Uterus (tissue), 4 donors: Measurements from ENCODE around the gene NEURL1B. TPM values are rescaled to one million over a fixed set of nuclear protein-coding genes. Genes with fewer than 3 reads are reported as not detected.

Experiments
- DNase-seq, 2 donors: peaks; one replicate each; pipeline ENCODE4 v3.0.0-alpha.2; 2019 to 2020
- H3K27ac ChIP-seq, 2 donors: fragments of 200-600 bp; sonication (generic); 1 replicate in 1 of 2; 2 replicates in 1 of 2; pipeline ENCODE4 v1.5.1; 2016 to 2018
- H3K27me3 ChIP-seq, 2 donors: fragments of 200-600 bp; sonication (generic); one replicate each; pipeline ENCODE4 v1.5.1; 2018 to 2019; ENCODE audit warnings: control low read depth in 1 of 2
- H3K36me3 ChIP-seq, 2 donors: fragments of 200-600 bp; sonication (generic); one replicate each; pipeline ENCODE4 v1.5.1; 2019; ENCODE audit warnings: control low read depth in 1 of 2
- H3K4me1 ChIP-seq, 2 donors: fragments of 200-600 bp; sonication (generic); one replicate each; pipeline ENCODE4 v1.5.1; 2018 to 2019; ENCODE audit warnings: control low read depth in 1 of 2
- H3K4me3 ChIP-seq, 2 donors: fragments of 200-600 bp; sonication (generic); 1 replicate in 1 of 2; 2 replicates in 1 of 2; pipeline ENCODE4 v1.5.1; 2018 to 2019; ENCODE audit warnings: mild to moderate bottlenecking in 1 of 2
- H3K9me3 ChIP-seq, 2 donors: fragments of 200-600 bp; sonication (generic); one replicate each; pipeline ENCODE4 v1.5.1; 2019; ENCODE audit warnings: control low read depth in 1 of 2
- POLR2A ChIP-seq, 2 donors: fragments of 450-650 bp; IDR thresholded peaks; one replicate each; pipeline ENCODE4 v1.6.1; 2016; ENCODE audit warnings: antibody characterized with exemption in 2 of 2, mild to moderate bottlenecking in 1 of 2, moderate library complexity in 1 of 2
- intact Hi-C: fragments of 100-400 bp; cut with DNase I; formaldehyde crosslinking; loops from one replicate; pipeline ENCODE4 v1.15.1; 2023; ENCODE audit warnings: low total_unique reads
- total RNA-seq, 4 donors: library from RNA; depleted of rRNA in 3 of 4; stranded (reverse); fragments of >200 nt in 3 of 4; gene quantifications; one replicate each; pipeline versions ENCODE4 v1.1.0 to v1.2.4, GENCODE V29; 2014 to 2023
- TF ChIP-seq, protein P1 (sequence below), 4 experiments: fragments of 200-600 bp in 2 of 4; fragments of 450-650 bp in 2 of 4; sonication (generic) in 2 of 4; IDR thresholded peaks; one replicate each; pipeline ENCODE4 v1.5.1; 2016 to 2019; ENCODE audit warnings: antibody characterized with exemption in 4 of 4, mild to moderate bottlenecking in 2 of 4, moderate library complexity in 1 of 4
- donor health status: DM: yes; HTN: yes; CAD: no.

NEURL1B gene
- total RNA-seq, 4 donors from 2014 or later: 51.1 to 136 (median 74.1) TPM

DNA sequence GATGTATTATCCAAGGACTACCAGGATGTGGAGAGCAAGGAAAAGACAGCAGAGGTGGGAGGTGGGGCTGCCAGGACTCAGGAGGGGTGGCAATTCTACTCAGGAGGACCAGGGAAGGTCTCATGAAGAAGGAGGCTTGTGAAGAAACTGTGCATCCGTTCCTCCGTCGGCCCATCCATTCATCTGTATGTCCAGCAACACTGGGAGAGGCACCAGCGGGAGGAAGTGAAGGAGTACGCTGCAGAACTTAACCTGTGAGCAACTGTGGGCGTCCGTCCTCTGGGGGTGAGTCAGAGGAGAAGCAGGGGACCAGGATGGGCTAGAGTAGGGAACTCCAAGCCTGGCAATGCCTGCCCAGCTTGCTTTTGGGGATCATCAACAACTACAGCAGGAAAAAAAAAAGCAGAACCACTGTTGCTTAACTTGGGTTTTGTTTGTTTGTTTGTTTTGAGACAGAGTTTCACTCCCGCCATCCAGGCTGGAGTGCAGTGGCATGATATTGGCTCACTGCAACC, 47.3 kb upstream of the NEURL1B start:
- Histone ChIP-seq H3K36me3 (no peaks in the 10 kb centered on the region), H3K4me1 (no peaks in the 10 kb centered on the region), H3K4me3 (no peak overlapping the region), H3K27ac (no peak overlapping the region), H3K27me3 (no peaks in the 10 kb centered on the region), H3K9me3 (no peaks in the 10 kb centered on the region)
- TF ChIP-seq, protein P1, sequence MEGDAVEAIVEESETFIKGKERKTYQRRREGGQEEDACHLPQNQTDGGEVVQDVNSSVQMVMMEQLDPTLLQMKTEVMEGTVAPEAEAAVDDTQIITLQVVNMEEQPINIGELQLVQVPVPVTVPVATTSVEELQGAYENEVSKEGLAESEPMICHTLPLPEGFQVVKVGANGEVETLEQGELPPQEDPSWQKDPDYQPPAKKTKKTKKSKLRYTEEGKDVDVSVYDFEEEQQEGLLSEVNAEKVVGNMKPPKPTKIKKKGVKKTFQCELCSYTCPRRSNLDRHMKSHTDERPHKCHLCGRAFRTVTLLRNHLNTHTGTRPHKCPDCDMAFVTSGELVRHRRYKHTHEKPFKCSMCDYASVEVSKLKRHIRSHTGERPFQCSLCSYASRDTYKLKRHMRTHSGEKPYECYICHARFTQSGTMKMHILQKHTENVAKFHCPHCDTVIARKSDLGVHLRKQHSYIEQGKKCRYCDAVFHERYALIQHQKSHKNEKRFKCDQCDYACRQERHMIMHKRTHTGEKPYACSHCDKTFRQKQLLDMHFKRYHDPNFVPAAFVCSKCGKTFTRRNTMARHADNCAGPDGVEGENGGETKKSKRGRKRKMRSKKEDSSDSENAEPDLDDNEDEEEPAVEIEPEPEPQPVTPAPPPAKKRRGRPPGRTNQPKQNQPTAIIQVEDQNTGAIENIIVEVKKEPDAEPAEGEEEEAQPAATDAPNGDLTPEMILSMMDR (IDR thresholded peaks at IDR 0.05): no peak
- no peak for TF ChIP-seq POLR2A (IDR thresholded peaks at IDR 0.05)
- intact Hi-C loops: no loop called here
- DNase-seq: no peak

GRCh38 chr5:172594431-172594830, 46.6 kb upstream of the NEURL1B start:
- no peak for DNase-seq
- Histone ChIP-seq H3K9me3 (no peaks in the 10 kb centered on the region), H3K27ac (no peak overlapping the region), H3K4me3 (no peak overlapping the region), H3K4me1 (no peaks in the 10 kb centered on the region), H3K36me3 (no peaks in the 10 kb centered on the region), H3K27me3 (no peaks in the 10 kb centered on the region)
- intact Hi-C loops: no loop called here
- TF ChIP-seq, protein P1 (IDR thresholded peaks at IDR 0.05): no peak
- no peak for TF ChIP-seq POLR2A (IDR thresholded peaks at IDR 0.05)

DNA sequence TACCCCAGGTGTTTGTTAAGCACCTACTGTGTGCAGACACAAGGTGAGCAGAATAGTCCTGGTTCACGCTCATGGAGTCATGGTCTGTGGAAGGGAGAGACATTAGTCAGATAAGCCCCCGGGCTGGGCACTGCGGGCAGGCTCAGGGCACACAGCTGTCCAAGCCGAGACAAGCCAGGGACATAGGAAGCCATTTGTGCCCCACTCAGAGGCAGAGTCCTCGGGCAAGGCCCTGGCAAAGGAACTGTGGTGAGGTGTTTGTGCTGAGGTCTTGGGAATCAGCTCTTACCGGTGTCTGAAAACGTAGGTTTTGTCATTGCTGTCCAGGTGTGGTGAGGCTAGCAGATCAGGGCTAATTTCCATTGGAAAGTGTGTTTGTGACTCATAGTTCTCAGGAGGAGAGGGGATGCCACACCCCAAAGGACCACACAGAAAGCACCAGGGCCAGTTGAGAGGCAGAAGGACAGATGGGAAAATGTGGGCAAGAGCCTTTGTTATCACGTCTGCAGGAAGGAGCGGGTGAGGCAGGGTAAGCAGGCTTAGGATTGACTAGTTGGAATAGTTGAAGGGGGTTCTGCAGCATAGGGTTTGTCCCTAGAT, 46.1 kb upstream of the NEURL1B start:
- no peak for DNase-seq
- Histone ChIP-seq H3K27me3 (no peaks in the 10 kb centered on the region), H3K4me3 (no peak overlapping the region), H3K9me3 (no peaks in the 10 kb centered on the region), H3K27ac (no peak overlapping the region), H3K36me3 (no peaks in the 10 kb centered on the region), H3K4me1 (no peaks in the 10 kb centered on the region)
- TF ChIP-seq POLR2A (IDR thresholded peaks at IDR 0.05): no peak
- TF ChIP-seq, protein P1 (IDR thresholded peaks at IDR 0.05): no peak
- intact Hi-C loops: no loop called here

DNA sequence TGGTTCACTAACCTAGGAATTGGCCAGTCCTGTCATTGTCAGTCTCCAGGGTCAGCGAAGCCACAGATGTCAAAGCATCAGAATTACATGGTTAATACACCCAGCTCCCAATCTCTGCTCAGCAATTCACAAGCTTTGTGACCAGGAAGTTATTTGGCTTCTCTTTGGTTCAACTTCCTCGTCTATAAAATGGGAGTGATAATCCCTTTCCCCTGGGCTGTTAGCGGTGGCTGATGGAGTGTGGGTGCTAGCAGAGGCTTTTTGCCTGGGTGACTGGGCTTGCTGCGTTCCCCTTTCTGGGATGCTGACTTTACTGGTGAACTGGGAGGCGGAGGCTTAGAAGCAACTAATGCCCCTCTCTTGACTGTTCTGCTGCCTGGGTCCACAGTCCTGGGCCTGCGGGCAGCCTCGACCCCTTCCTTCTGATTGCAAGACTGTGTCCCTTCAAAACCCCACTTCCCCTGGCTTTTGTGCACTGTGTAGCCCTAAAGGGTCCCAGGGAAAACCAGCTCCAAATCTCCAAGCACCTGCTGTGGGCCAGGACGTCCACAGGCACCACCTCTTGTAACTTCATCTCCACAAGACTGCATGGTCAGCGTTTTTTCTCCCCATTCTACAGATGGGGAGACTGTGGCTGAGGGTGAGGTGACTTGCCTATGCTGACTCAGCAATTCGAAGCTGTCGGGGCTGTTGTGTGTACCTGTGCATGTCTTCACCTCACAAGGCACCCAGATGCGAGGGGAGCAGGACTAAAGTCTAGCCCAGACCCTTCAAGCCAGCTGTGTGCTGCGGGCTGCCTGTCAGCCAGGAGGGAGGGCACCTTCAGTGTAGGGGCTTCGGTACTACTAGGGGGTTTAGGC, 45.2 kb upstream of the NEURL1B start:
- no peak for TF ChIP-seq POLR2A (IDR thresholded peaks at IDR 0.05)
- TF ChIP-seq, protein P1 (IDR thresholded peaks at IDR 0.05): no peak
- Histone ChIP-seq H3K4me1 (no peaks in the 10 kb centered on the region), H3K27me3 (no peaks in the 10 kb centered on the region), H3K27ac (no peak overlapping the region), H3K36me3 (no peaks in the 10 kb centered on the region), H3K9me3 (no peaks in the 10 kb centered on the region), H3K4me3 (no peak overlapping the region)
- intact Hi-C loops: no loop called here
- DNase-seq: no peak

DNA sequence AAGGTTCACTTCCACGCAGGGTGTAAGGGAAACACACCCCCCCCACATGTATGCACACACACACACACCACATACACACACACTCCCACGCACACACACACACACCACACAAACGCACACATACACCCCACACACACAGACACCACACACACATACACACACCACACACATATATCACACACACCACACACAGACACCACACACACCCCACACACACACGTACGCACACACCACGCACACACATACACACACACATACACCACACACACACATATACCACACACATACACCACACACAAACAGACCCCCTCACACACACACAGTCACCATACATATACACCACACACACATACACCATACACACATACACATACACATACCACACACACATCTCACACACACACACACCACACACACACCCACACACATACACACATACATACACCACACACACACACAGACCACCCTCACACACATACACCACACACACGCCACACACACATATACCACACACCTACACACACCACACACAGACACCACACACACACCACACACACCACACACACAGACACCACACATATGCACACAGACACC, 44.3 kb upstream of the NEURL1B start:
- intact Hi-C loops: no loop called here
- no peak for DNase-seq

More for the DNA sequence above, 44.3 kb upstream of the NEURL1B start:
- no peak overlapping the region for H3K27ac ChIP-seq
- no peaks in the 10 kb centered on the region for H3K9me3 ChIP-seq
- no peak overlapping the region for H3K4me3 ChIP-seq
- H3K36me3 ChIP-seq: no peaks in the 10 kb centered on the region
- H3K27me3 ChIP-seq: no peaks in the 10 kb centered on the region
- no peaks in the 10 kb centered on the region for H3K4me1 ChIP-seq
- no peak for TF ChIP-seq POLR2A (IDR thresholded peaks at IDR 0.05)
- TF ChIP-seq, protein P1 (IDR thresholded peaks at IDR 0.05): no peak
